GM18858 (cell line): ENCODE results near the gene RBFOX1.

ENCODE experiments used
- ATAC-seq: cut with Tn5 transposase; IDR thresholded peaks from one replicate; pipeline ENCODE4 v1.9.1; 2021; ENCODE audit not compliant: unreplicated experiment

RBFOX1 gene

GRCh38 chr16:7334801-7335560, 2.3 kb downstream of the RBFOX1 start:
- no peak for ATAC-seq

DNA sequence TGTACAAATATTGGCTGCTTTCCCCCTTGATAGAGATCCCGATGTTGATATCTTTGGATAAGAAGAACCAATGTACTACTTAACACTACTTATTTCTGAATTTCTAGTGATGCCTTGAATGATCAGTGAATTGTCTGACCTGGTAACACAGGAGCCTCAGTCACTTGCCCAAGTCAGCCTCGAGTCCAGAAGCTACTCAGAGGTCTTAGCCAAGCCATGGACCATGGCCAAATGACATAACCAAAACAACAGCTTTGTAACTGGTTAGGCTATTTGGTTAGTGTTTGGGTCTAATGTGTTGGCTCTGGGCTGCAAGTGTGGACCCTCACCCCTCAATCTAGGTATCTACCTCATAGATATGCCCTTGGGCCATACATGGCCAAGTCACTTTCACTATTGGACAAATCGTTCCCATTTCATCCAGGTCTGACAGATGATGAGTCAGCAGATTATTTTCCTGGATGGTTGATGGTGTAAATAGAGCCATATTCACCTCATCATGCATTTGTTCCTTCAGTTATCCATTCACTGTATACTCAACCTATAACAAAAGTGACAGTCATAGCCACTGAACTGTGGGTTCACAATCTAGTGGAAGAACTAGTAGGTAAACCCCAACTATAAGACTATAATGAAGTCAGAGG, 3.5 kb downstream of the RBFOX1 start:
- ATAC-seq: no peak

GRCh38 chr16:7336742-7337141, 4.1 kb downstream of the RBFOX1 start:
- no peak for ATAC-seq

GRCh38 chr16:7338826-7339225, 6.2 kb downstream of the RBFOX1 start:
- ATAC-seq: no peak

DNA sequence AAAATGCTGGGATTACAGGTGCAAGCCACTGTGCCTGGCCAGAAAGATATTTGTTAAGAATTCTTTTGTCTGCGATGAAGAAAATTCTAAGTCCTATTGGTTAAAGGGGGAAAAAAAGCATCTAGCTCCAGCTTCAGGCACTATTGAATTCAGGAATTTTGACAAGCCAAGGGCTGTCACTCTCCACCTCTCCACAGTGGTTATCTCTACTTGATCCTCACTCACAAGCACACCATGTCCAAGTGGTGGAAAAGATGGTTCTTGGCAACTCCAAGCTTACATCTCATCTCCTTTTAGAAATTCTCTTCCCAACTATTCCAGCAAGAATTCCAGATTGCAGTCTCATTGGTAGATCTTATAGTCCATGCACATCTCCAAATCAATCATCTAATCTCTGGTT, 7.1 kb downstream of the RBFOX1 start:
- ATAC-seq: no peak

GRCh38 chr16:7340938-7341337, 8.3 kb downstream of the RBFOX1 start:
- no peak for ATAC-seq

GRCh38 chr16:7342598-7342997, 10.0 kb downstream of the RBFOX1 start:
- no peak for ATAC-seq

DNA sequence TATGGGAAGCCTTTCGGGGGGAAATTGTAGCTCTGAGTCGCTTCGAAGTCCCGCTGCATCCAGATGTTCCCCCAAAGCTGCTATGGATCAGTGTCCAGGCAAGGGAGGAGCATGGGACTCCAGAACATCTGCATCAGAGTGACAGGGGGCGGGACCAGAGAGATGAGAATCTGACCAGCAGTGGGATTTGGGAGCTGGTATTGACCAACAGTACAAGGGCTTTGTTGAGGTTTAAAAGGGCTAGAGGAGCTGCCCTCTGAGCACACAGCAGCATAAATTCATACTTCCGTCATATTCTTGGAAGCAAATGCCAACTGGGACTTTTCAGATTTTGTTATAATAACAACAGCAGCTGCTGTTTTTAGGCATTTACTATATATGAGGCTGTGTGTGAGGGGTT, 10.6 kb downstream of the RBFOX1 start:
- ATAC-seq: no peak

DNA sequence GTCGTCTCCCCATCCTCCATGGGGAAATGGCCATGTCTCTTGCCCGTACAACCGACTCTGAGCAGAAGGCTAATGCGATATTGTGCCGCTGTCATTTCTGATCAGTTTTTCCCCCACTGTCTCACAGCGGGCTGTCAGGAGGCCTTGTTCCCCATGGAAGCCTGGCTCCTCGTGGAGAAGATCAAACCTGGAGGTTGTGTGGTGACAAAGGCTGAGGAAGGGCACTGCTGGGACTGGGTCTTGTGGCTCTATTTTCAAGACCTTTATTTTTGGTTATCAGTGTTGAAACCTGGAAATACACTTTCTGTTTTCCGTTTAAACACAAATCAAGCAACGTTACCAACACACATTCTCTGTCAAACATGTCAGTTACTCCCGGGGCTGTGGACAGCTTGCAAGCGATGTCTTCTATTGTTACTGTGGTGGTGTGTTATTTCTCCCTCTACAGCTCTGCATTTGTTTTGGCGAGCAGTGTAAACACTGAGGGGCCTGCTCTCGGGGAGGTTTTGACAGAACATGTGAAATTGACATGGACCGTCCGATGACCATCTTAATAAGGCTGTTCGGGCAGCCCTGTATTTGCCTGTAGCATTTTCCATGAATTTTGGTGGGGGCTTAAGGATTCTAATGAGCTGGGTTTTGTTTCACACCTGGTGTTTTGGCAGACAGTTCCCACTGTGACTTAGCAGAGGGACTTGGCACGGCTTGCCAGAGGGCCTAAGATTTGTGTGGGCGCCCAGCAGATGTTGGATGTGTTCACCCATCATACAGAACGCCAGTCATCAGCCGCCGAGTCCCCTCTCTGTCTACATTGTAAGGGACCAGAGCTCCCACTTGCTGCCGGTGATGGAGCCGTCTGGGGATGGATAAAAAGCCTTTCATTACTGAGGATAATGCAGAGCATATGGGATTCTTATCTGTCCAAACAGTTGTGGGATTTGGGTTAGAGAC, 12.5 kb downstream of the RBFOX1 start:
- no peak for ATAC-seq

DNA sequence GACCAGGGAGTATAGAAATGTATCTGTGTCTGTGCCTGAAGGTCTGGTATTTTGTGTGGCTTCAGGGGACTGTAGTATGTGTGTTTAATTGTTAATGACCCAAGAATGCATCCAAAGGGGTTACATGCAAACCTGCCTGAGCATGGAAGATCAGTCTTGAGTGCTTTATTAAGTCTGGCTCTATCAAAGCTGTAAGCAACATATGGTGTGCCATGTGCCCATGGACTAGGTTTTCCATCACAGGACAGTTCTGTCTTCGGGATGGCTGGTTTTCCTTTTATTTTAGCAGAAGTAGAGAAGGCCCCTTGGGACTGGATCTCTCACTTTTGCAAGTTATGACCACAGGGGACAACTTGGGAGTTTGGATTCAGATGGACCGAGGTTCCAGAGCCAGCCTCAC, 18.2 kb downstream of the RBFOX1 start:
- ATAC-seq: no peak

GRCh38 chr16:7351610-7352510, 19.2 kb downstream of the RBFOX1 start:
- no peak for ATAC-seq

DNA sequence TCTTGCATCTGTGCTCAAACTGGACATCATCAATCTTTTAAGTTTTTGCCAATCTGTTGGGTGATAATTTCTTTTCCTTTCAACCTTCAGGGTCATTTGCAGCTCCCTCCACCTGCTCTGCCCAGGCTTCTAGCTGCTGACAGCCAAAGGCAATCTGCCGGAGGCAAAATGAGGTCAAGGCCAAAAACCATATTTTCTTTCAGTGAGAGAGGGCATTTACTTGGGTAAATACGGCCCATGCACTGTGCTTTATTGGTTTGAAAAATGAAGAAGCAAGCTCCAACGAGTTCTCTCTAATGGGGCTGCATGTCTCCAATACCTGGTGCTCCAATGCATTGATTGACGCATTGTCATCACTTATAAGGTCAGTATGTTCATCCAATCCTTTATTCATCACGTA, 23.1 kb downstream of the RBFOX1 start:
- no peak for ATAC-seq

GRCh38 chr16:7361416-7362129, 28.9 kb downstream of the RBFOX1 start:
- ATAC-seq: no peak

DNA sequence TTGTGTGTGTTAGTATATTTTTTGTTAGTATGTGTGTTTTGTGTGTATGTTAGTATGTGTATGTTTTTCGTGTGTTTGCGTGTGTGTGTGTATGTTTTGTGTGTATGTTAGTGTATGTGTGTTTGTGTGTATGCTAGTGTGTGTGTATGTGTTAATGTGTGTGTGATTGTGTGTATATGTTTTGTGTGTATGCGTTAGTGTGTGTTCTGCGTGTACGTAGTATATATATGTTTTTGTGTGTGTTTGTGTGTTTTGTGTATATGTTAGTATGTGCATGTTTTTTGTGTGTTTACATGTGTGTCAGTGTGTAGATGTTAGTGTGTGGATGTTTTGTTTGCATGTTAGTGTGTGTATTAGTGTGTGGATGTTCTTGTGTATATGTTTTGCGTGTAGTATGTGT, 29.6 kb downstream of the RBFOX1 start:
- no peak for ATAC-seq

DNA sequence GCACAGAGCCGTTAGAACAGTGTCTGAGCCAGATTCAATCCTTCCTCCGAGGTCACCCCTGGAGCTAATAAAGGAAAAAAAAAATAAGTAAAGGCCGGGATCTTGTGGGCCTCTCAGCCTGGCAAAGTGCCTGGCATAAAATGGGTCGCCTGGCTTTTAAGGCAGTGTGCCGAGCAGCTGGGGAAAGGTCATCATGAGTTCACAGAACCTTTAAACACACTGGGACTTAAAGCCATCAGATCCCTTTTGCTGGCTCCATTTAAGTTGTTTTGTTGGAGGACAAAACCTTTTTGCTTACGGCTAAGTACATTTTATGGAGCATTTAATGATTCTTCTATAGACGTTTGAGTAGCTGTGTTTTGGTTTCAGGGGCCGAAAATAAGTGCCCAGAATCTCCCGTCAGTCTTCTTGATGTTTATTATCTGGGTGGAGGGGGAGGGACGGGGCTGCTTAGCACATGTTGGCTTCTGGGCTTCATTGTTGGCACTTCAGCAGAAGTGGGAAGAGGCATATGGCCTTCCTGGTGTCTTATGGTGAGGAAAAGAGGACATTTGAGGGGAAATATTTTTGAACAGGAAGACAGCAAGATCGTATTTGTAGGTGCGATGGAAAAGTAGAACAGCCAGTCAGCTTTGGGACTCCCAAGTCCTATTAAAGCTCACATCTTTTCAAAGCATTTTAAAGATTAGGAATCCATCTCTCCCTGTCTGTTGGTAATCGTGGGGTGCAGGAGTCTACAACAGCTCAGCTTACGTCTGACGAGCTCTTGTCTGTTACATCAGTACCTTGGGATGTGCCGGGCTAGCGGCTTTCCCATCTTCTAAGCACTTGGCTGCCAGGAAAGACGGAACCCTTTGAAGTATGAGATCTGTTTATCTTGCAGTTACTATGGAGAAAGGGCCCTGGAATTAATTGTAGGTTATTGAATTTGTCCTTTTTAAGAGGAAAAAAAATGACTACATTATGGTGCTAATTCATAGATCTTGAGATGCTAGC, 31.1 kb downstream of the RBFOX1 start:
- no peak for ATAC-seq

GRCh38 chr16:7366041-7366440, 33.4 kb downstream of the RBFOX1 start:
- no peak for ATAC-seq

DNA sequence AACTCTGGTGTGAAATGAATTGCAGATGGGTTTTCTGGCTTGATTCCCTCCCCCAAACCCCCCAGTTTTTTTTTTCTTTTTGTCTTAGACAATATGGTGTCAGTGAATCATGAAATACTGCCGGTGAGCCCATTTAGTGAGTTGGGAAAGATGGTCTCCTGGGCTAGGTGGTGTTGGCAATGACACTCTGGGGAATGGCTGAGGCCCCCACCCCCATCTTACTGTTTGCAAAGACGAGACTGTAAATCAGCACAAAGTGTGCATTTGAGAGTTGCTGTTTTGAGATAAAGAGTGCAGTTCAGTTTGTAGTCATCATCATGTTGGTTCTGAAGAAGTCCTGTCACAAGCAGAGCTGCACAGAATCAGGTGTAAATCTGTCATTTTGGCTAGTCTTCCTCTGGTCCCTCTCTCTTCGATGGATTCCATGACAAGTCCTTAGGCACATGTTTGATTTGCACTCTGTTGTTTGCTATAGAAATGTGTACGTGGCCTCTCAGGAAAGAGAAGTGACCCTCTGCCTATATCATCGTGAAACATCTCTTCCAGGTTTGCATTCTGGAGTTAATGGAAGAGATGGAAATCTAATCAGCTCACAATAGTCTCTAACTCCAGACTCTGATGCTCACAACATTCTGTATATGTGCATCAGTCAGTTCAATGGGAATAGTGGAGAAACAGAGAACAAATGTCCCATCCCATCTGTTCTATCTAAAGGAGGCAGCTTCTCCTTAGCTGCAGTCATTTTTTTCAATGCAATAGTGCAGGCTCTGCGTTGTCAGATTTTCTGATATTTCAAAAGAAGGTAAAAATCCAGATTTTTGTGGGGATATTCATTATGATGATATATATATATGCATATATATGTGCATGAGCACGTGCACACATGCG, 34.6 kb downstream of the RBFOX1 start:
- no peak for ATAC-seq

GRCh38 chr16:7369204-7369603, 36.6 kb downstream of the RBFOX1 start:
- ATAC-seq: no peak
